T-helper 2 cell (primary cell): ENCODE measurements around the gene CHN2.
"Not testable (repeated sequence)": the region's sequence is repeated elsewhere in the genome, so short reads cannot be mapped to it uniquely, and the experiment has no call there.

ENCODE experiments used
- DNase-seq, 5 experiments: peaks; one replicate each; pipeline versions ENCODE4 v3.0.0 to v3.0.0-alpha.2; 2012 to 2022

CHN2 gene

GRCh38 chr7:29262191-29262917 is 67.8 kb downstream of the CHN2 start:
- DNase-seq, result no peak

- DNase-seq, result not testable (repeated sequence)
These were observed 69.1 kb downstream of the CHN2 start for GRCh38 chr7:29263601-29264207.

GRCh38 chr7:29265208-29265923 is 70.8 kb downstream of the CHN2 start:
- DNase-seq, result peak in 1 of 5 experiments; percentile 91

- DNase-seq, result no peak
These were observed 75.4 kb downstream of the CHN2 start for GRCh38 chr7:29269935-29270334.

- DNase-seq, result peak in 1 of 5 experiments; percentile 81
These were observed 76.2 kb downstream of the CHN2 start for GRCh38 chr7:29270594-29271318.

- DNase-seq, result no peak
These were observed 76.7 kb downstream of the CHN2 start for GRCh38 chr7:29271319-29271658.

- DNase-seq, result no peak
These were observed 77.5 kb downstream of the CHN2 start for GRCh38 chr7:29272057-29272456.

GRCh38 chr7:29274146-29275017 is 79.8 kb downstream of the CHN2 start:
- DNase-seq, result no peak

GRCh38 chr7:29275018-29275318 is 80.4 kb downstream of the CHN2 start:
- no peak for DNase-seq

GRCh38 chr7:29275493-29275892 is 80.9 kb downstream of the CHN2 start:
- no peak for DNase-seq

GRCh38 chr7:29276199-29276598 is 81.6 kb downstream of the CHN2 start:
- no peak for DNase-seq

GRCh38 chr7:29276806-29277205 is 82.2 kb downstream of the CHN2 start:
- DNase-seq, result peak in 1 of 5 experiments; percentile 52

GRCh38 chr7:29277436-29278215 is 83.1 kb downstream of the CHN2 start:
- DNase-seq, result peak in 1 of 5 experiments; percentile 98

- peak in 1 of 5 experiments; percentile 65 for DNase-seq
These were observed 83.9 kb downstream of the CHN2 start for GRCh38 chr7:29278337-29279069.

- DNase-seq, result no peak
These were observed 87.4 kb downstream of the CHN2 start for GRCh38 chr7:29281782-29282541.

- DNase-seq, result no peak
These were observed 88.3 kb downstream of the CHN2 start for GRCh38 chr7:29282819-29283414.

- DNase-seq, result no peak
These were observed 90.3 kb downstream of the CHN2 start for GRCh38 chr7:29284696-29285443.

GRCh38 chr7:29285444-29285793 is 90.8 kb downstream of the CHN2 start:
- DNase-seq, result peak in 2 of 5 experiments; percentile 44 to 97

GRCh38 chr7:29285861-29286260 is 91.3 kb downstream of the CHN2 start:
- no peak for DNase-seq
